Erythroblast (primary cell): ENCODE data around the gene PCDH1.
"Not testable (repeated sequence)": the region's sequence is repeated elsewhere in the genome, so short reads cannot be mapped to it uniquely, and the experiment has no call there.

Experiments
- DNase-seq, 2 experiments: peaks; one replicate each; lab custom pipeline; 2025; lab: John Stamatoyannopoulos, UW
- GATA1 ChIP-seq: IDR thresholded peaks from 2 replicates; pipeline ENCODE4 v1.6.1; 2011; ENCODE audit warnings: low read depth, mild to moderate bottlenecking, control low read depth, low read length, moderate library complexity
- POLR2A ChIP-seq: IDR thresholded peaks from 2 replicates; pipeline ENCODE4 v1.6.1; 2011; ENCODE audit warnings: mild to moderate bottlenecking, low read length

The PCDH1 gene

DNA sequence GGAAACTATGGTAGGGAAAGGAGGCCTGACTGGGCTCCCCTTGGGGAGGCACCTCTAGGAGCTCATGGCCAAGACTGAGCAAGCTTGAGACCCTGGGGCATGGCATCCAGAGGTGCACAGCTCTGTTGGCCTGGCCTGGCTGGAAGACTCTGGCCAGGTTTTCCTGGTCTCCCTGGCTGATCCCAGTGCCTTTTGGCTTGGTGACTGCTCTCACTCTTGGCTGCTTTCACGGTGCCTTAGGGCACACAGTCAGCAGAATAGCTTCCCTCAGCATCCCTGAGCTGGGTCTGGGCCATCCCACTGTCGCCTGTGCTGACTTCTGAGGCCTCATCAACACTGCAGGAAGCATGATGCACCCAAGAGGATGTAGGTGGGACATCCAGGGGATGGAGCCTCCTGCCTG lies 32.1 kb upstream of the PCDH1 start:
- no peak for DNase-seq

DNA sequence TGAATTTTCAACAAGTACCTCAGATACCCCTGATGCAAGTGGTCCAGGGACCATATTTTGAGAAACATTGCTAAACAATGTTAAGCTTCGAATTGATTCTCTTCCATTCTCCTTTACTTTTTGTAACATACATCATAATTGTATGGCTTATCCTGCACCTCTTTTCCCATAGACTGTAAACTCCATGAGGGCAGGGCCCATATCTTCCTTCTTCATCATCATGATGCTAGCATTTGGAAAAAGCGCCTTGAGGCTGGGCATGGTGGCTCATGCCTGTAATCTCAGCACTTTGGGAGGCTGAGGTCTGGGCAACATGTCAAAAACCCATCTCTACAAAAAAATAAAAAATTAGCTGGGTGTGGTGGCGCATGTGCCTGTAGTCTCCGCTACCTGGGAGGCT lies 31.0 kb upstream of the PCDH1 start:
- TF ChIP-seq GATA1, result no peak
- TF ChIP-seq POLR2A, result no peak
- DNase-seq, result no peak

More for the DNA sequence above, 32.1 kb upstream of the PCDH1 start:
- TF ChIP-seq POLR2A, result no peak
- no peak for TF ChIP-seq GATA1

DNA sequence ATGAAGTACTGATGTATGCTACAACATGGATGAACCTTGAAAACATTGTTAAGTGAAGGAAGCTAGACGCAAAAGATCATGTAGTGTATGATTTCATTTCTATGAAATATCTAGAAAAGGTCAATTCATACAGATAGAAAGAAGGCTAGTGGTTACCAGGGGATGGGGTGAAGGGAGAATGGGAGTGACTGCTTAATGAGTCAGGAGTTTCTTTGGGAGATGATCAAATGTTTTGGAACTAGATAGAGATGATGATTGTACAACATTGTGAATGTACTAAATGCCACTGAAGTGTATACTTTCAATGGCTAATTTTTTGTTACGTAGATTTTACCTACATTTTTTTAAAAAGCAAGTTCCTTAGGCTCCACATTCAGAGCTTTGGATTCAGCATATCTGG lies 30.6 kb upstream of the PCDH1 start:
- no peak for TF ChIP-seq GATA1
- TF ChIP-seq POLR2A, result no peak
- no peak for DNase-seq

DNA sequence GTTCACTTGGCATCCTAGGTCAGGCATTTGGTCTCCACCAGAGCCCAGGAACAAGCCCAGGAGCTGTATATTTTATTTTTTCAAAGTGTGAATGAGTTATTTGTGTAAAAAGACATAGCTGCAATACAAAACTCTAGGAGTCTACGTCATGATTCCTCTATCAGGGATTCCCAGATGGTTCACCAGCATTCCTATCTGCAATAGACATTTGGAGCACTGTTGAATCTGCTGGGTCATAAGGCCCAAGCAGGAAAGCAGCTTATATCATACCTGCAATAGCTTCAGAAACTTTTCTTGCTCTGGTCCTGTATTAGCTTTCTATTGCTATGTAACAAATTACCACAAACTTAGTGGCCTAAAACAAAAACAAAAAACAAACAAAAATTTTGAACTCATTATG lies 28.8 kb upstream of the PCDH1 start:
- no peak for TF ChIP-seq GATA1
- TF ChIP-seq POLR2A, result no peak

DNA sequence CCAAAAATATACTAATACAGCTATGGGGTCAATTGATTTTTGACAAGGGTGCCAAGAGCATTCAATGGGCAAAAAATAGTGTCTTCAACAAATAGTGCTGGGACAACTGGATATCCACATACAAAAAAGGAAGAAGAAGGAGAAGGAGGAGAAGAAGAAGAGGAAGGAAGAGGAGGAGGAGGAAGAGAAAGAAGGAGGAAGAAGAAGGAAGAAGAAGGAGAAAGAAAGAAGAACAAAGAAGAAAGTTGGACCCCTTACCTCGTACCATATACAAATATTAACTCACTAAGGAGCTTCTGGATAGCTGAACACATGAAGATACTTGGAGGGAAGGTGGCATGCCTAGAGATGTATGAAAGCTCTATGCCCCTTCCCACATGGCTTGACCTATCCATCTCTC lies 28.3 kb upstream of the PCDH1 start:
- DNase-seq, result no peak
- no peak for TF ChIP-seq GATA1

More for the DNA sequence above, 28.8 kb upstream of the PCDH1 start:
- no peak for DNase-seq

DNA sequence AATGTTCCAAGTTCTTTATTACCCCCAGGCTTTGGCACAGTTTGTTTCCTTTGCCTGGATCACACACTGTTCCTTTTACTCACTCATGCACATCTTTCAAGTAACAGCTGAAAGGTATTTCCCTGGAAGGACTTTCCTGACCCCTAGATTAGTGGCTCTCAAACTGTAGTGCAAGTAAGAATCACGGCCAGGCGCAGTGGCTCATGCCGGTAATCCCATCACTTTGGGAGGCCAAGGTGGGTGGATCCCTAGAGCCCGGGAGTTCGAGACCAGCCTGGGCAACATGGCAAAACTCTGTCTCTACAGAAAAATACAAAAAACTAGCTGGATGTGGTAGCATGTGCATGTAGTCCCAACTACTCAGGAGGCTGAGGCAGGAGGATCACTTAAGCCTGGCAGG lies 26.3 kb upstream of the PCDH1 start:
- no peak for DNase-seq

DNA sequence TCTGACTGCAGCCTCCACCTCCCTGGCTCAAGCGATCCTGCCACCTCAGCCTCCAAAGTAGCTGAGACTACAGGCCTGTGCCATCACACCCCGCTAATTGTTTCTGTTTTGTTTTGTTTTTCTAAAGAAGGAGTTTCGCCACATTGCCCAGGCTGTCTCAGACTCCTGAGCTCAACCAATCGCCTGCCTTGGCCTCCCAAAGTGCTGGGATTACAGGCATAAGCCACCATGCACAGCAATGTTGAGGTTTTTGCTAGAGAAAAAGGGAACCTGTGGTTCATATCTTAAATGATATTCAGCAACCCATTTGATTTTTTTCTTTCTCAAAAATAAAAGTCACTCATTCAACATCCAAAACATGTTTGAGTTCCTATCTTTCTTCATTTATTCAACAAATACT lies 25.1 kb upstream of the PCDH1 start:
- no peak for DNase-seq
- no peak for TF ChIP-seq GATA1
- TF ChIP-seq POLR2A, result no peak

More for the DNA sequence above, 26.3 kb upstream of the PCDH1 start:
- TF ChIP-seq POLR2A (no peak), GATA1 (no peak)

DNA sequence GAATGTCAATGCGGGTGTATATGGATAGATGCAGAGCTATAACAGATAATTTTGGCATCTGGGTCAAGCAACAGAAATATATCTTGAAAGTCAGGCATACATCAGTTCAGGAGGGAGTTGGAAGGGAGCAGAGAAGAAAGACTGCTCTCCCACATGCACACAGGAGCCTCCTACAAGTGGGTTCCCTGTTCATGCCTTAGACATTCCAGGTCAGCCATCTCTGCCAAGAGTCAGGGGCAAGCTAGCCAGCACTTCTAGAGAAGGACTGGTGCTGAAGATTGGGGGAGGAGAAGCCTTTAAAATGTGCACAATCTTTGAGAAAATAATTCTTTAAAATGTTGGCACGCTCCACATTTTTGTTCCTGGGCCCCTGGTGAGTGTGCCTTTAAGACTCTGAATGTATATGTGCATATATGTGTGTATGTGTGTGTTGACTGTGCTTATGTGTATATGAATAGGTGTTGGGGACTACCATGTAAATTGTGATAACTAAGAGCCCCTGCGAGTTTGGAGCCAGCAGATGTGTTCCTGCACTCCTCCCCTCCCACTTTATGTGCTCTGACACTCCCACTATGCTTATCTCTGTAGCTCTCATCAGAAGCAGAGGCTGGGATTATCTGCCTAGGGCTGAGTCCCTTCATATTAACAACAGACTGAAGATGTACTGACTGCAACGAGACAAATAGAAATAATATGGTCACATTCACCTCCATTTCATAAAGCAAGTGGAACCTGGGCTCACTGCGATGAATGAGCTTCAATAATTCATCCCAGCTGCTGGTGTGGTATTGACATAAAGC lies 24.0 kb upstream of the PCDH1 start:
- no peak for TF ChIP-seq POLR2A
- DNase-seq, result peak; percentile 14 to 31

DNA sequence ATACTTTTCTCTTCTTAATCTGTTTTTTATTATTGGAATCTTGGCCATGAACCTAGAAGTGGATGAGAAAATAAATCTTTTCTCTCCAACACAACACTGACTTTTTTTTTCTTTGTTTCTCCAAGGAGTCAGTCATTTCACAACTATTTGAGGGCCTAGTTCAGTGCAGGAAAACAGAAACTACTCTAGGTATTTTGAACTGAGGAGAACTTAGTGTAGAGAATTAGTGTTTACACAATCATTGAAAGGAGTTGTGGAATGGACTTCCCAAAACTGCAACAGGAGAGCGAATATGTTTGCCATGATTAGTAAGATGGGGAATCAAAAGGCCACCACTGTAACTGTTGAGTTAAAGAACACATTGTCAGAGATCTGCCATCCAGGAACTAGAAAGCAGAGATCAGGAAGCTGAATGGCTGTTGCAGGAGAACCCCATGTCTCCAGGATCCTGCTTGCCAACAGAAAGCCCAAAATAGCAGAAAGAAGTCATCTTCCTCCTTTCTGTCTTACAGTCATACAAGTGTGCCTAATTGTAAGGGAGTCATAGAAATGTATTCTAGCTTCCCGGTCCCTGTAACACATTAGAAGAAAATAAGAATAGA lies 20.3 kb upstream of the PCDH1 start:
- TF ChIP-seq POLR2A (no peak), GATA1 (no peak)
- DNase-seq, result no peak

DNA sequence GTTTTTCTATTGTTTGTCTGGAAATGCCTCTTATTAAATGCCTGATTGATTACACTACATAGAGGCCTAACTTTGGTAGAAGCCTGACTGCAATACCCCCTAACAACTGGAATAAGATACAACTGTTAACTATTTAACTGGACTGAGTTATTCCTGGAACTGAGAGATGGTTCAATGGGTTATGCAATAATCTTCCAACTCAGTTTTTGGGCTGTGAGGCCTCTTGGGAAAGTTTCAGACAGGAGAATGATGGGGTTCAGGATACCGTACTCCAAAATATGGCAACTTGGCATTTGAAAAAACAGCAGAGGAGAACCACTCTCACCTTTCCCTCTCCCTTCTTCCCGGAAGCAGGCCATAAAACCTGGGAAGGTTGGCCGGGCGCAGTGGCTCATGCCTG lies 19.2 kb upstream of the PCDH1 start:
- TF ChIP-seq GATA1 (no peak), POLR2A (no peak)

DNA sequence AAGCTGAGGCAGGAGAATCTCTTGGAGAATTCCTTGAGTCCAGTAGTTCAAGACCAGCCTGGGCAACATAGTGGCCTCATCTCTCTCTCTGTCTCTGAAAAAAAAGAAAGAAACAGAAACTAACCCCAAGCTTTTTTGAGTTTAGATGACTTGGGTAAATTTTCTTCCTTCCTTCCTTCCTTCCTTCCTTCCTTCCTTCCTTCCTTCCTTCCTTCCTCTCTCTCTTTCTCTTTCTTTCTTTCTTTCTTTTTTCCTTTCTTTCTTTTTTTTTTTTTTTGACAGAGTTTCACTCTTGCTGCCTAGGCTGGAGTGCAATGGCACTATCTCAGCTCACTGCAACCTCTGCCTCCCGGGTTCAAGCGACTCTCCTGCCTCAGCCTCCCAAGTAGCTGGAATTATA lies 12.2 kb upstream of the PCDH1 start:
- DNase-seq, result not testable (repeated sequence)

More for the DNA sequence above, 19.2 kb upstream of the PCDH1 start:
- no peak for DNase-seq

DNA sequence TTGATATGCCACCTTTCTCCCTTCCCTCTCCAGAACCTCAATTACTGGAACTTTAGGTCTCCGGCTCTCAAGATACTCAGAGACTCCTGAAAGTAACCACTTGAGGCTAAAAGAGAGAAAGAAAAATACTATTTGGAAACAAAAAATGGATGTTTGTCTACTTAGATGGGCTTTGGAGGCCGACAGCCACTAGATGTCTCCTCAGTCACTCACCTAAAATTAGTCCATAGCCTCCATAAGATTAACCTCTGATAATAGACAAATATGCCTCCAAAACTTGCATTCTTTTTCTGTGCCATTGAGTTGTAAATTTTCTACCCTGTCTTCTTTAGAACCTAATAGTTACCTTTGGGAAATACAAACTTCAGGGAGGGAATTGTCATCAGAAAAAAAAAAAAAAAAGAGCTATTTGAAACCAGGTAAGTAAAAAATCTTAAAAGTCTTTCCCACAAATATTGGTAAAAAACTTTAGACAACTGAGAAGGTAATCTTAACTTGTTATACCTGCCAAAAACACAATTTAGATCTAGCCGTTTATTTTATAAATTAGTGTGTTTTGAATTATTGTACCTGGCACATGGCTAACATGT lies 11.2 kb upstream of the PCDH1 start:
- no peak for TF ChIP-seq GATA1
- TF ChIP-seq POLR2A, result no peak
- DNase-seq, result peak in 1 of 2 experiments; percentile 11

DNA sequence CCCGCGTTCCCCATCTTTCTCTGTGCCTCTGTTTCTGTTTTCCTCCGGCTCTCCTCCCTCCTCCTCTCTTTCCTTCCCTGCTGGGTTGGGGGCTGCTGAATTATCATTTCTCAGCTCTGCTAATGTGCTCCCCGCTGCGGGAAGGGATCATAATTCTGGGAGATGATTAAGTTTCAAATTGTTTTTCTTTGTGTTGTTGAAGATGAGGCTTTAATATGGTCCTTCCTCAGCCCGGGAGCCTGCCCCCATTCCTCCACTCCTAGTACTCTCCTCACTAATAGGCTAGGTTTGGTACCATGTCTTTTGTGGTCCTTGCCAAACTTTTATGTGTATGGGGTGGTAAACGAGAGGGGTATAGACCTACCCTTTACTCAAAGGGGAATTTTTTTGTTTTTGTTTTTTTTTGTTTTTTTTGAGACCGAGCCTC lies 5.7 kb upstream of the PCDH1 start:
- no peak for TF ChIP-seq GATA1
- no peak for TF ChIP-seq POLR2A

DNA sequence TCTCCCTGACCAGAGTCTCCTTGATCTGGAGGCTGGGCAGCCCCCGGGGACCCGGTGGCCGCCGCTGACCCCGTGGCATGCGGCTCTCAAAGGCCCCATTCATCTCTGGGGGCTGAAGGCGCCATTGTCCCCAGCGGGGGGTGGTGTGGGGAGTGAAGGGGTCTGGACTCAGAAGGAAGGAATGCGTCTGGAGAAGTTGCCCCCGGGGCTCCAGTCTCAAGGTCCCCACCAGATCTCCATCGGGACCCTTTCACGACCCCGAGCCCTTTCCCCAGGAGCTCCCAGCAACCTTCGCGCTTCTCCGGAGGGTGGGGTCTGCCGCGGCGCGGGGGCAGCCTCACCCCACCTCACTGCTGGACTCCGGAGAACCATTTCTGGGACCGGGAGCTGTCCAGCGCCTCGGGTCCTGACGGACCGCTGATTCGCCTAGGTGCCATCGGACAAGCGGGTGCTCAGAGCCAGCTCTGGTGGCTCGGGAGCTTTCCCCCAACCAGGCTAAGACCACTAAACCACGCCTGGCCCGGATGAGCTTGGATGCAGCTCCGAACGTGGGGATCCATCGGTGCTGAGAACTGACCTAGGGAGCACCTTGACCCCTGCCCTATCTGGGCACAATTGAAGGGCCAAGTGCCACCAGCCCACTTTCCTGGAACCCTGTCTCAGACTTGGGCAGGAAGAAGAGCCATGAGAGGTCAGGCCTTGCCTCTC lies 5.1 kb upstream of the PCDH1 start:
- peak; percentile 33 to 41 for DNase-seq
- TF ChIP-seq POLR2A, result no peak
- no peak for TF ChIP-seq GATA1

More for the DNA sequence above, 5.7 kb upstream of the PCDH1 start:
- DNase-seq, result no peak

DNA sequence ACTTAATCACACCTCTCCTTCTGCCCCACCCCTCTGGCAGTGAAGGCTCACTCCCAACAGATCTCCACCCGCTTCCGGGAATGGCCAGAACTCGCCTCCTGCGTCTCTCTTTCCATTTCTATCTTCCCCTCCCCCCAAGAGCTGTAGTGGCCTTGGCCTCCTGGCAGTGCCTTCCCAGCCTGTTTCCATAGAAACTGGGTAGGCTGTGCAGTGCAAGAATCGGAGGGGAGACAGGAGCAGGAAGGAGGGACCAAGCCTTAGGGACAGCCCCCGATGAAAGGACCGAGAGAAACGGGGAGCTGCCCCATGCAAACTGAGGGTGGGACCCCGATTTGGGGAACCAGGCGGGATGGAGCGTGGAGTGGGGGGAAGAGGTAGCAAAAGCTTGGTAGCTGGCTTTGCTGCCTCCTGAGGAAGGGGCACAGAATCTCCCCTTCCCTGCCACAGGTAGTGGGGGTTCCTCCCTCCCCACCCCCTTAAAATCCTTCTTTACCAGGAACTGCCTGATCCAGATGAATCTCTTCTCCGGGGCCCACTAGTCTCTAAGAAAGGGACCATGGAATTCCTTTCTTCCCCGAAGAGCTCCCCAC lies 4.5 kb upstream of the PCDH1 start:
- no peak for TF ChIP-seq POLR2A
- TF ChIP-seq GATA1, result no peak
- DNase-seq, result no peak
